HG02759 (cell line): Measurements from ENCODE around the gene SPNS3.

ENCODE experiments used
- ATAC-seq: cut with Tn5 transposase; IDR thresholded peaks from one replicate; pipeline ENCODE4 v1.9.1; 2021; ENCODE audit warnings: mild to moderate bottlenecking, moderate library complexity; ENCODE audit not compliant: unreplicated experiment

SPNS3 gene

DNA sequence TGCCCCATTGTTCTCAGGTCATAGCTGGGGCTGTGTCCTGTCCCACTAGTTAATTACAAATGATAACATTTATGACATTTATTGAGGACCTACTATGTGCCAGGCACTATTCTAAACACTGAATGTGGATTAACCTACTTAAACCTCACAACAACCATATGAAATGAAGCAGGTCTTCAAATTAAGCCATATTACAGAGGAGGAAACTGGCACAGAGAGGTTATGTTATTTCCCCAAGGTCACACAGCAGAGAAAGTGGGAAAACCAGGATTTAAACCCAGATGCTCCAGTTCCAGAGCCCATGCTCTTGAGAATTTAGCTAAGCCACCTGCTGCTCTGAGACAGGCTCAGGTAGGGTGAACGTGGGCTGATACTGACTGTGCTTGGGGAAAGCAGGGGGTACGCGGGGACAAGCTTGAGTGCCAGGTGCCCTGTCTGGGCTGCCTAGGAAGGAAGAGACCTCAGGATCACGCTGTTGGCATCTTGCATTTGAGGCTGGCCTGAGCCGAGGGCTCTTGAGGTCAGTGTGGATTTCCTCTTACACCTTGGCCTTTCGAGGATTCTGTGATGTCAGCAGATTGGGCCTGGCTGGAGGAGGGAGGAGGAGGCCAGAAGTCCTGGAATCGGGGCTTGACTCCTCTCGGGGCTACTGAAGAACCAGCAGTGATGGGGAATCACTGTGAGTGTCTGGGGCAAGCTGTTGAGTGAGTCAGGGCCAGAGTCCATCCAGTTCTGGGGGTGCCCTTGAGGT is 73.8 kb downstream of the SPNS3 start:
- no peak for ATAC-seq

DNA sequence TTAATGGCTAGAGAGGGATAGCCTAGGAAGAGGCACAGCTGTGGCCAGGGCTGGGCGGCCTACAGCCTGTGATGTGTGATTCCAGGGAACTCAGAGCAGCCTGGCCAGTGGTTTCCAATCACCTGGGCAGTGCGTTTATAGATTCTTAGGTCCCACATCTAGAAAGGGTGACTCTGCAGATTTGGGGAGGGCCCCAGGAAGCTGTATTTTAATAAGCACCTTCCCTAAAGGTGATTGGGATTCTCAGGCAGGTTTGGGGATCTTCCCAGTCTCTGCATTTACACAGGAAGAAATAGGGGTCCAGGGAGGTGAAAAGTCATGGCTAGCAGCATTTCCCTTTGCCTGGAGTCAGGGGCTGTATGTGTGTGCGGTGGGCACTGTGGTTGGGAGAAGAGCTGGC is 74.5 kb downstream of the SPNS3 start:
- ATAC-seq: no peak

DNA sequence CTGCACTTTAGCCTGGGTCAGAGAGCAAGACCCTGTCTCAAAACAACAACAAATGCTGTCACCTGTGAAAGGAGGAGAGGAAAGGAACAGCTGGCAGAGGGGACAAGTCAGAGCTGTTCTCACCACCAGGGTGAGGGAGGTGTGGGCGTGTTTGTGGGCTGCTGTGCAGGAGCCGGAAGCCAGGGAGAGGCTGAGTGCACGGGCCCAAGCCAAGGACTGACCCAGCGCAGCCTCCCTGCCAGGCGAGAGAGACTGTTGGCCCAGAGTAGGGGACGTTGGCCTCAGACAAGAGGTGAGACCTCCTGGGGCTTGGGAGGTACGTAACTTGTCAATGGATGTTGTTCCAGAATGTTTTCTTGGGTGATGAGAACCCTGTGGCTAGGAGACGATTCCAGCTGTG is 75.7 kb downstream of the SPNS3 start:
- no peak for ATAC-seq

DNA sequence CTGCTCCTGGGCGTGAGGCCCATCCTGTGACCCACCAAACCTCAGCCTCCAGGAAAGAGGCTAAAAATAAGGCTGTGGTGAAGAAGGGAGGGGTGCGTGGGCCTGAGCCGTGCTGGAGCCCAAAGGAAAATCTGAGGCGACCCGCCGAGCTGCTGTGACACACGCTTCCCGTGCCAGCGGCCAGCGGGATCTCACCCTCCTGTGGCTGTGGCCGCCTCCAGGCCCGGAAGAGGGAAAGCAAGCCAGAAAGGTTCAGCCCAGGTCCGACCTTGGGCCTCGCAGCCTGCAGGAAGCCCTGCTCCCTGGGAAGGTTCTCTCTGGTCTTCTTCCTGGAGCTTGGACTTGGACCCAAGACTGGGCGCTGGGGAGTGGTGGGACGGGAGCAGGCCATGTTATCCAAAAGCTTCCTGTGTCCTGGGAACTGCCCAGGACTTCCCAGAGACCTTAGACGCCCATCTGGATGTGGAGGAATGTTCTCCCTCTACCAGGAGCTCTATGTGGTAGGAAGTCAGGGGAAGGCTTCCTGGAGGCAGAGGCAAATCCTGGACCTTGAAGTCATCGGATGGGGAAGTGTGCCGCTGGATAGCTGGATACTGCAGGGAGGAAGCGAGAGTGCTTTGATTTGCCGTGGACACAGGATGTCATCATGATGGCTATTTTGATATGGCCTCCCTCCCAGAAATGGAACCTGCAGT is 76.3 kb downstream of the SPNS3 start:
- ATAC-seq: no peak

DNA sequence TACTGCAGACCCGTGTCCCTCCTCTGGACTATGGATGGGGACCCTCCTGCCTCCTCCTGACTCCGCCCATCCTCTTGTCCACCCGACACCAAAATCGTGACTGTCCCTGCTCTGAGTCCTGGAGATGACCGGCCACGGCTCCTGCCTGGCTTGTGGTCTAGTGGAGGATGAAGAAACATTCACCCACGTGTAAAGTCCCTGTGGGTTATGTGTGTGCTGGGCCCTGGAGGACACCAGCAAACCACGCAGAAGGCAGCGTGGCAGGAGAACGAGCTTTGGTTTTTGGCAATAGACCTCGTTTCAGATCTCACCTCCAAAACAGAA is 76.8 kb downstream of the SPNS3 start:
- no peak for ATAC-seq

DNA sequence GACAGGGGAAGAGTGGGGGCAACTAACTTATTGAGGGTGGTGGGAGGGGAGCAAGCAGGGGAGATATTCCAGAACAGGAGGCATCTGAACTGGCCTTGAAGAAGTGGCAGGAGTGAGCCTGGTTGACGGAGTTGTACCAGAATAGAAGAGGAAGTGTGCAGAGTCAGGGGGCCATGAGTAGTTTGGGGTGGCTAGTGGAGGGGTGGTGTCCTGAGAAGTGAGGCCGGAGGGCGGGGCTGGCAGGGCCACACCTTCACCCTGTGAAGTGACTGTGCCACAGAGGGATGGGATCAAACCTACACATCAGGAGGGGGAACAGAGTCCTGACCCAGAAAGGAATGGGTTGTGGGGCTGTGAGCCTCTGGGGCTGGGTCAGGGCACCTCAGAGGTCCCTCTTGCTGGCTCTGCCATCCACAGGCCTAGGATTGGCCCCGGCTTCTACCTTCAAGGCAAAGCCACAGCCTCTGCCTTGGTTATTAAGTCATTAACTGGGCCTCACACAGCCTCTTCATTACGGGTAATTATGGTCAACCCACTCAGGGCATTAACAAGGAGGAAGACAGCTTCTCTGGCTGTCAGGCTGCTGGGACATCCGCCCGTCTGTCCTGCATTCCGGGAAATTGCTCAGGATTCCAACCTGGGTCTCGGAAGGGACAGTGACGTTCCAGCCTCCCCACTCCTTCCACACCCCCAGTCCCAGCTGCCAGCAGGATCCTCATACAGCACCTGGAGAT is 77.6 kb downstream of the SPNS3 start:
- no peak for ATAC-seq

DNA sequence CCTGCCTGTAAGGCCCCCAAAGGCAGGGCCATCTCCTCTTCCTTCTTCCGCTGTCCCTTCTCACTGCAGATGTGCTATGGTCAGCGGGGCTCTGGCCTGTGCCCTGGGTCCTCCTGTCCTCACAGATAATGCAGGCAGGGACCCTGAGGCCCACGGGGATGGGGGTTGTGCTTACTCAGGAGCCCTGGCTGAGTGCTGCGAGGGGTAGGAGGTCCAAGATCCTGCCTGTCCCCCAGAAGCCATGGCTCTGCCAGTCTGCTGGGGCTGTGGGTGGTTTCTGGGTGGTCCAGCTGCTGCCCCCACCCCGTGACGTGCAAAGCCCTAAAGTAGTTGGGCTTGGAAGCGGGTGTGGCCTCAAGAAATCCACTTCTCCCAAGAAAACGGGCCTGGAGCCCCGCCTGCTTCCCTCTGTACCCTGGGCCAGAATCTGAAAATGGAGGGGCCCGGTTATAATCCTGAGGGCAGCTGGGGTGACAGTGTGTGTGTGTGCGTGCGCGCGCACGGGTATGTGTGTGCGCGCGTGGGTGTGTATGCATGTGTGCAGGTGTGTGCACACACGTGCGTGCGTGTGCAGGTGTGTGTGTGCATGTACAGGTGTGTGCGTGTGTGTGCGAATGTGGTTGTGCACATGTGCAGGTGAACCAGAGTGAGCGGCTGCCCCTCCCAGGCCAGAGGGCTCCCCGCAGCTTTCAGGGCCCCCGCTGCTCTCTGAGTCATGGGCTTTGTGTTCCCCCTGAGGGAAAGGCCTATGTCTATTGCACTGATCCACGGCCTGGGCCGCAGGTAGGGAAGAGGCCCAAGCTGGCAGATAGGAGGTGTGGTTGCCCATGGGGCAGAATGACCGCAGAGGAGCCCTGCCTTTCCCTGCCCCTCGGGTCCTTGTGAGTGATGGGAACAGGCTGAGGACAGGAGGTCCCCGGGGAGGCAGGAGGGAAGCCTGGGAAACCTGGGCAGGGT is 78.7 kb downstream of the SPNS3 start:
- ATAC-seq: no peak

DNA sequence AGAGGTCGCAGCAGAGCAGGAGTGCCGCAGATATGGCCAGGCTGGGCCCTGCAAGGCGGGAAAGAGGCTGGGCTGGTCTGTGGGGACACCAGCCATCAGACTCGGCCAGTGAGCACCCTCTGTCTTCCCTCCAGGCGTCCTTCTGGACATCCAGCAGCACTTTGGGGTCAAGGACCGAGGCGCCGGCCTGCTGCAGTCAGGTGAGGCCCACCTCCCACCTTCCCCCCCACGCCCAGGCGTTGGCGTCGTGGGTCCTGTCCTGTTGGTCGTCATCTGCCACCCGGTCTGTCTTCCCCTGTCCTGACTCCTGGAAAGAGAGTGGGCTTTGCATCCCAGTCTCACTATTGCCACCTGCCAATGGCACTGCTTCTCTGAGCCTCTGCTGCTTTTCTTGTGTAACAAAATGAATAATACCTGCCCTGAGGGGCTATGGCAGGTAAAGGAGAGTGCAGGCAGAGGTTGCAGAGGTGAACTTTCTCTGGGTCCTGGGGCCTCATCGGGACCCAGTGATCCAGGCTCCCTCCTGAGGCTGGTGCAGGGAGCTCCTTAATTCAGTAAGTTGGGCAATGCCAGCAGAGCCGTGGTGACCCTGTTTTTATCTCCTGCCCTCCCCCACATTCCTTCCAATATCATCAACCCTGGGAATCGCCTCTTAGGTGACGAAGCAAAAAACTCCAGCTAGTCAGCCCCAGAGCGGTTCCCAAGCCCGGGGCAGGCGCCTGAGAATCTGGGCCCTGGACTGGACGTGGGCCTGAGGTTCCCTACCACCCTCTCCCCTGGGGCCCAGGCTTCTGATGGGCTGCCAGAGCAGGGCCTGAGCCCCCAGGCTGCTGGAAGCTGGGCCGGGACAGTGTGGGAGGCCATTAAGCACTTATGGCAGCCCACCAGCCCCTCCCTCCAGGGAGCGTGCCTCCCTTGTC is 79.6 kb downstream of the SPNS3 start:
- ATAC-seq: no peak

DNA sequence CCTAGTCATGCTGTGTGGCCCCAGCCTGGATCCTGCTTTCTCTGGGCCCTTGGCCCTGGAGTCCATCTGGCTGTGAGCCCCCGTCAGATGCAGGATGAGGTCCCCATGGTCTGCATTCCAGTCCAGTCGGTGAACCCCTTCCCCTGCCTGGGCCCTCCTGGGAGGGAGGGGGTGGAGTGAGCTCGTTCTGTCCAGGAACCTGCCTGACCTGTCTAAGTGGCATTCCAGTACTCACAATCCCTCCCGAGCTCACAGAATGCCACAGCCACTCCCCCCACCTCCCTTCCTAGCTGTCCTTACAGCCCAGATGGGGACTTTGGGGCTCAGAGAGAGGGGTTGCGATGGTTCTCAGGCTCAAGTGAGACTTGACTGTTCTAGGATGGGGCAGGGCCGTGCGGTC is 80.5 kb downstream of the SPNS3 start:
- no peak for ATAC-seq

DNA sequence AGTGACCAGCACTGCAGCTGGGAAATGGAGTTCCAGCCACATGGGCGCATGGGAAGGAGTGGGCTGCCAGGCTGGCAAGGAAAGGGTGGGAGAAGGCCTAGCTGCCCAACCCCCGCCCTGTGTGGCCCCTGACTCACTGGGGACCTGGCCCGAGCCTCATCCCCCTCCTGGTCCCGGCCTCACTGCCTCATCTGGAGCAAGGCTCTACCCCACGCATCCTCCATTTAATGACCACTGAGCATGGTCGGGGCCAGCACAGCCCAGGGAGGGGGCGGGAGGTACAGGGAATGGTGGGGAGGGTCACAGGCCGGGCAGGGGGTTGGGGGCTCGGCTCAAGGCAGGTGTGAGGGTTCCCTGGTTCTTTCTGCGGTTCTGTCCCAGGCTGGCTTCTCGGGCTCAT is 81.0 kb downstream of the SPNS3 start:
- ATAC-seq: no peak

DNA sequence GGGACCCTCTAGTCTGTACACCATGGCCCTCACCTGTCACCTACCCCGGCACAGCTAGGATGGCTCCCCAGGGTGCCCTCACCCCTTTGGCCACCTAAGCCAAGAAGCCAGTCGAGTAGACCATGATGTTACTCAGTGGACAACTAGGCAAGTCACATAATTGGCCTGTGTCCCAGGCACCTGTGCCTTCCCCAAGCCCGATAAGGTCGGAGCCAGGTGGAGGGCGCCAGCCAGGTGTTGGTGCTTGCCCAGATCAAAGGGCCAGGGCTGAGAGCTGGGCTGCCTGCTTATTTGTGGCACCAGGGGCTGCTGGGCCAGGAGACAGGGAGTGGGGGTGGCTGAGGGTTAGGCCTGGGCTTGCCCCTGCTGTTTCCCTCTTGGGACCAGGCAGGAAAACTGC is 81.8 kb downstream of the SPNS3 start:
- ATAC-seq: no peak

DNA sequence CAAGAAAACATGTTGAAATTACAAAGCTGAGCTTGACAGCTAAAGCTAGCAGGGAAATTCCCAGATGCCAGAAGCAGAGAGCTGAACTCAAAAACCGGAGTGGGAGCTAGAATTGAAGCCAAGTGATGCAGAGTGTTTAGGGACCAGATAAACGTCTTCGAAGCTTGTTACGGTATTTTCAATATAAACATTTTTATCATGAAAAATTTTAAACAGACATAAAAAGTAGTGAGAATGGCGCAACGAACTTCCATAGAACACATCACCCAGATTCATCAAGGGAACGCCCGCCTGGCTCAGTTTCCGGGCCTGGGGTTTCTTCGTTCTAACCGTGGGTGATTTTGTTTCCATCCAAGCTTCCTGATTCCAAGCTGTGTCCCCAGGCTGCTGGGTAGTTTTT is 83.0 kb downstream of the SPNS3 start:
- ATAC-seq: no peak

DNA sequence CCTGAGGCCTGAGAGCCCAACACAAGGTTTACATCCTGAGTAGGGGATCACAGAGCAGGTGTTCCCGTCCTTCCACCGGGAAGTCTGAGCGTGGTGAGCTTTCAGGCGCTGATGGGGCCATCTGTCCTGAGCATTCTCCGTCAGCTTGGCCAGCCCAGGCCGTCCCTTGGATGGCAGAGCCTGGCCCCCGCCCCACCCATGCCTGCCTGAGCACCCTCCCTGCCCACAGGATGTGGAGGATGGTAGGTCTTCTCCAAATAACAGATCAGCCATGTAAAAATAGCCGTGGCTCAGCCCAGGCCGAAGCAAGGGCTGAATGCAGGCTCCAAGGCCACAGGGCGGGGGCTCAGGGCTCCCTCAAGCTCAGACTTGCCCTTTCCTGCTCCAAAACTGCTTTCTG is 85.2 kb downstream of the SPNS3 start:
- no peak for ATAC-seq

DNA sequence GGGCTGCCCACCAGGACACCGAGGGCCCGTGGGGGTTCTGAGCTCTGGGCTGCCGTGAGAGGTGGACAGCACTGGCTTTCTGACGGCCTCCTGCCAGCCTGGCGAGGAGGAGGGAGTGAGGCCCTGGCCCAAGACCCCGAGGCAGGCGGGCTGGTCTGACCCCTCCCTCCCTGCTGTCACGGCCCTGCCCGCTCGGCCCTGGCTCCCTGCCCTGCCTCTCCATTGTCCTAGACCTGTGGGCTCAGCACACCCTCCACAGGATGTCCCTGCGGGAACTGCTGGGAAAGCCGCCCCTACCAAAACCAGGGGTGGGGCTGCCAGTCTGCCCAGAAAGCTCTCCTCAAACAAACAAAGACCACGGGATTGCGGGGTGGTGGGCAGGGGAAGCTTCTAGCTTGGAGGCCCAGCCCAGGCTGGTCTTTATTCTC is 85.6 kb downstream of the SPNS3 start:
- ATAC-seq: no peak

DNA sequence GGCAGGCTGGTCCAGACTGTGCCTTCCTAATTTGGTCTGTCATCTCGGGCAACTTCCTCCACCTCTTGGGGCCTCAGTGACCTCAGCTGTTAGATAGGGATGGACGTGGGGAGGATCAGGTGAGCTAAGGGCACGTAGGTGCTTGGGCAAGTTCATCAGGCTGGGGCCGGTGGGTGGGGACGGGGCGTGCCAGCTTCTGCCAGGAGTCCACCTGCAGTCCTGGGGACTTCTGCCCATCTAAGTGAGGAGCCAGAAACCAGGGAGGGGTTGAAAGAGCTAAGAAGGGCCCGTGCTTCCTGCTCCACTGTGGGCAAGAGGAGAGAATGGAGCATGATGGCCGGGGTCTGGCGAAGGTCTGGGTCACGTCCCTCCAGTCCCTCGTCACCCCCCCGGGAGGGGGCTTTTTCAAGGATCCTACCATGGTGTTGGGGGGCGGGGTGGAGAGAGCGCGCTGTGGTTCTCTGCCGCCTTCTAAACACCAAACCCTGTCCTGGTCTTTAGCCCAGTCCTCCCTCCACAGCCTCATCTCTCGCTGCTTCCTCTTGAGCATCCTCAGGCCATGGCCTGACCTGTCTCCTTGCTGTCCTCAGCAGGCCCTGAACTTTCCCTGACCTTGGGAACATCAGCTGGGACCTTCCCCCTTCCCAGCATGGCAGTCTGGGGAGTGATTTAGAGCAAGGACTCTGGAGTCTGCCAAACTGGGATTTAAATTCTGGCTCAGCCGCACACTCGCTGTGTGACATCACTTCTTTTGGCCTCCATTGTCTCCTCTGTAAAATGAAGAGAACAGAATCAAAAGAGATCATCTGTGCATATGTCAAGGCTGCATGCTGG is 86.5 kb downstream of the SPNS3 start:
- no peak for ATAC-seq

DNA sequence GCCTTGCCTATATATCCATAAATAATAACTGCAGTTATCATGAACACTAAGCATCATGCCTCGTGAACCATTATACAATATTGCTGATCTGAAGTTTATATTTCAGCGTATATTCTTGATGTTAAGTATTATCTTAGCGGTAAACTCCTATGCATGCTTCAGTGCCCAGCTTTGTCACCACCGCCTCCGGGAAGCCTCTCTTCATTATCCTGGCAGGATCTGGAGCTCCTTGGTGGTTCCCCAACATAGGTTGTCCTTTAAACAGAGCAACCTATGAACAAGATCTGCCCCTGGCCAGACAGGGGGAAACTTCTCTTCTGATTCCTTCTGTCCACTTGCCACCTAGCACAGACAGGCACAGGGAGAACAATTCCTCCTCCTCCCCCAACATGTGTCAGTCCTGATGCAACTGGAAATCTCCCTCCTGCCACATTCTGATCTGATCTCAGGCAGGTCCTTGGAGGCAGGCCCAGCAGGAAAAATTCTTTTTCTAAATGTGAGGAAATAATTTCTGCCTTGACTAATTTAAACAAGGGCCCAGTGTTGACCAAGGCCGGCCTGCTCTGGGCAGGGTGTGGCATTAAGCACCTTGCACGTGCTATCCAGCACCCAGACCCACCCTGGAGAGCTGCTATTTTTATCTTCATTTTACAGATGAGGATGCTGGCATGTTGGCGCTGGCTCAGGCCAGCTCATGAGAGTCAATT is 87.3 kb downstream of the SPNS3 start:
- ATAC-seq: no peak

DNA sequence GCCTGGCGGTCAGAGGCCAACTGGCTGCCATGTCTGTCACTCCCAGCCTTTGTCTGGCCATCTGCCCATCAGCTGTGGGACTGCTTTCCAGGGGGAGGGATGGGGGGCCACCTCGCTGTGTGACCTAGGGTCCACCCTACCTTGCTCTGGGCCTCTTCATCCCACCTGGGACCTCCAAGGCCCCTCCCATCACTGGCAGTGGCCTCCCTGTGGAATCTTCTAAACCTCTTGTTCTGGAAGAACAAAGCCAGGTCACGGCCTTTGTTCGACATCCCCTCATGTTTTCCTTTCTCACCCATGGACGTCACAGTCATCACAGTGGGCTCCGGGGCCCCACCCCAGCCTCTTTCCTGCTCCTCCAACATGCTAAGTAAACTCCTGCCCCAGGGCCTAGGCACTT is 88.9 kb downstream of the SPNS3 start:
- ATAC-seq: no peak

DNA sequence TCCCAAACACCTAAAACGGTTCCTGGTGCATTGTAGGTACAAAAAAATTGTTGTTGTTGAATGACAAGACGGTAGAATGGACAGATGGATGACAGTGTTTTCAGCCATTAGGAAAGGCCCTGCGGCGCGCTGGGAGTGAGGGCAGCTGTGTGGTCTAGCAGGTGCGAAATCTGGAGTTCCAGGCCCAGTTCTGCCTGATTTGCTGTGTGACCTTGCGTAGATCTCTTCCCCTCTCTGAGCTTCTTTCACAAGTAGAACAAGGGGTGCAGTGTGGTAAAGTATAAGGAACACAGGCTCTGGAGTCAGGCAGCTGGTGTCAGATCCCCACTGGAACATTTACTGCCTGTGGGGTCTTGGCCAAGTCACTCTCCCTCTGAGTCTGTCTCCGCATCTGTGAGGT is 90.2 kb downstream of the SPNS3 start:
- ATAC-seq: no peak
